AG04449 (cell line): ENCODE results near the gene ZNF622.
A peak's percentile ranks its signal among the peaks of the same experiment; 100 is the strongest.

ENCODE experiments used
- CTCF ChIA-PET: fragments of 350-600 bp; formaldehyde crosslinking; extraction: SDS; loops from one replicate; lab custom pipeline; 2021; ENCODE audit warnings: antibody characterized with exemption; lab: Yijun Ruan, JAX
- POLR2A ChIA-PET: fragments of 400-600, 350-600 bp; formaldehyde crosslinking; extraction: SDS; loops from one replicate; lab custom pipeline; 2020; ENCODE audit warnings: antibody characterized with exemption, inconsistent platforms; lab: Yijun Ruan, JAX
- DNase-seq: peaks from one replicate; pipeline ENCODE4 v3.0.0-alpha.2; 2010; ENCODE audit warnings: low read depth, low spot score
- H3K4me3 ChIP-seq: 2 replicates; pipeline ENCODE4 v1.5.1; 2011; ENCODE audit warnings: low read depth, mild to moderate bottlenecking, control low read depth, low read length
- TF ChIP-seq, protein P1 (sequence below): IDR thresholded peaks from one replicate; pipeline ENCODE4 v1.5.1; 2011; ENCODE audit warnings: mild to moderate bottlenecking, moderate library complexity, low read length, control low read depth, inconsistent platforms; ENCODE audit not compliant: insufficient read depth; ENCODE audit errors: missing control alignments

Gene ZNF622

DNA sequence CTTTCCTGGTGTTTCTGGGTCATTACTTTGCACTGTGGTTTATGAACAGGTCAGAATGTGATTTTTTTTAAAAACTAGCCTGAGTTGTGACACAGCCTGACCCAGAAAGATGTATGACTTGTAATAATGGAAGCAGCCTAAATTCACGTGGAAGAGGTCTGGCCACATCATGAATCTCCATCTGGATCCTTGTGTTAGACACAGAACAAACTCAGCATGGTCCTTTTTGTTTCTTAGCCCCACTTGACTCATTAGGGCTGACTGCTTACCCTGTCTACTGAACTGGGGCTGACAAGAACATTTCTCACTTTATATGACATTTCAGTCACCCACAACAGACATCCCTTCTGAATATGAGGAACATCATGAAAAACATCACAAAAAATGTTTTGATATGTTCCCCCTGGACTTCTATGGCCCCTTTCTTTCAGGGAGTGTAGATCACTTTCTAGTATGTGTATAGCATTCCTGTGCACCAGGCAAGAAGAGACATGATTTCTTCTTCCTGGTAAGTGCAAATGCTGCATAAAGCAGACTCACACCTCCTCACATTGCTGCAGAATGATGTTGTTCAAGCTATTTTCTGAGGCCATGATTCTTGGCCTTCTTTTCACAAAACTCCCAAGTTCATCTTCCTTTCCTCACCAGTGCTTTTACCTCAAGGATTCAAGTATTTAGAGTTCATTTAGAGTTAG, 52.3 kb downstream of the ZNF622 start:
- no peak overlapping the region for H3K4me3 ChIP-seq
- no peak for DNase-seq
- TF ChIP-seq, protein P1, sequence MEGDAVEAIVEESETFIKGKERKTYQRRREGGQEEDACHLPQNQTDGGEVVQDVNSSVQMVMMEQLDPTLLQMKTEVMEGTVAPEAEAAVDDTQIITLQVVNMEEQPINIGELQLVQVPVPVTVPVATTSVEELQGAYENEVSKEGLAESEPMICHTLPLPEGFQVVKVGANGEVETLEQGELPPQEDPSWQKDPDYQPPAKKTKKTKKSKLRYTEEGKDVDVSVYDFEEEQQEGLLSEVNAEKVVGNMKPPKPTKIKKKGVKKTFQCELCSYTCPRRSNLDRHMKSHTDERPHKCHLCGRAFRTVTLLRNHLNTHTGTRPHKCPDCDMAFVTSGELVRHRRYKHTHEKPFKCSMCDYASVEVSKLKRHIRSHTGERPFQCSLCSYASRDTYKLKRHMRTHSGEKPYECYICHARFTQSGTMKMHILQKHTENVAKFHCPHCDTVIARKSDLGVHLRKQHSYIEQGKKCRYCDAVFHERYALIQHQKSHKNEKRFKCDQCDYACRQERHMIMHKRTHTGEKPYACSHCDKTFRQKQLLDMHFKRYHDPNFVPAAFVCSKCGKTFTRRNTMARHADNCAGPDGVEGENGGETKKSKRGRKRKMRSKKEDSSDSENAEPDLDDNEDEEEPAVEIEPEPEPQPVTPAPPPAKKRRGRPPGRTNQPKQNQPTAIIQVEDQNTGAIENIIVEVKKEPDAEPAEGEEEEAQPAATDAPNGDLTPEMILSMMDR, result no peak
- POLR2A ChIA-PET, result no interaction called here
- CTCF ChIA-PET, result no interaction called here

GRCh38 chr5:16412556-16412955, 53.0 kb downstream of the ZNF622 start:
- ChIA-PET POLR2A (no interaction called here), CTCF (no interaction called here)
- H3K4me3 ChIP-seq, result no peak overlapping the region
- TF ChIP-seq, protein P1, result no peak
- no peak for DNase-seq

- CTCF ChIA-PET, result no interaction called here
- POLR2A ChIA-PET, result no interaction called here
- H3K4me3 ChIP-seq, result no peak overlapping the region
- DNase-seq, result peak; percentile 10
- TF ChIP-seq, protein P1, result no peak
Observed at GRCh38 chr5:16411741-16412455, 53.7 kb downstream of the ZNF622 start.

DNA sequence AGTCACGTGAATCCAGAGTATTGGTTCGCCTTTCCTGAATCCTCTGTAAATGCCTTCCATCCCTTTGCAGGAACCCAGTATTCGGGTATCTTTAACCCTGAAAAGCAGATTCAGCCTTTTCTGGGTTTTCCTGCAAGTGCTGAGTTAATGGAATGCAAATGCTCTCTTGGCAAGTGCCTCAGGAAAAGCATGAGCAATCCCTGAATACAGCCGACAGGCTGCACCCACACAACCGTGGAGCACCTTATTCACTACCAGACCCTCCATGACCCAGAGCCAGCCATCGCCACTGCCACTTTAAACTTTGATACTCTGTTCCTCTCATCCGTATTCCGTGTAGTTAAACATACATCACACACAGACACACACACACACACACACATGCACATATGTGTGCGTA, 54.4 kb downstream of the ZNF622 start:
- TF ChIP-seq, protein P1, result no peak
- CTCF ChIA-PET, result no interaction called here
- no peak overlapping the region for H3K4me3 ChIP-seq
- POLR2A ChIA-PET, result no interaction called here
- no peak for DNase-seq

- POLR2A ChIA-PET, result no interaction called here
- DNase-seq, result no peak
- H3K4me3 ChIP-seq, result no peak overlapping the region
- TF ChIP-seq, protein P1, result no peak
- CTCF ChIA-PET, result no interaction called here
Observed at GRCh38 chr5:16410338-16410737, 55.3 kb downstream of the ZNF622 start.

GRCh38 chr5:16406630-16407029, 59.0 kb downstream of the ZNF622 start:
- no peak for DNase-seq
- TF ChIP-seq, protein P1, result no peak
- ChIA-PET CTCF (no interaction called here), POLR2A (no interaction called here)
- no peak overlapping the region for H3K4me3 ChIP-seq
